Peyer's patch (tissue), 4 donors: ENCODE results near the gene KCNAB1.

Source experiments
- CTCF ChIP-seq, 6 experiments: fragments of 450-650 bp in 4 of 6; fragments of 200-600 bp in 2 of 6; sonication (generic) in 1 of 6; IDR thresholded peaks; one replicate each; pipeline ENCODE4 v1.5.1; 2017 to 2019; ENCODE audit warnings: antibody characterized with exemption in 6 of 6, mild to moderate bottlenecking in 3 of 6, moderate library complexity in 1 of 6
- POLR2A ChIP-seq, 2 donors: fragments of 450-650 bp; IDR thresholded peaks; one replicate each; pipeline ENCODE4 v1.5.1; 2017; ENCODE audit warnings: antibody characterized with exemption in 2 of 2, mild to moderate bottlenecking in 2 of 2, moderate library complexity in 2 of 2

DNA sequence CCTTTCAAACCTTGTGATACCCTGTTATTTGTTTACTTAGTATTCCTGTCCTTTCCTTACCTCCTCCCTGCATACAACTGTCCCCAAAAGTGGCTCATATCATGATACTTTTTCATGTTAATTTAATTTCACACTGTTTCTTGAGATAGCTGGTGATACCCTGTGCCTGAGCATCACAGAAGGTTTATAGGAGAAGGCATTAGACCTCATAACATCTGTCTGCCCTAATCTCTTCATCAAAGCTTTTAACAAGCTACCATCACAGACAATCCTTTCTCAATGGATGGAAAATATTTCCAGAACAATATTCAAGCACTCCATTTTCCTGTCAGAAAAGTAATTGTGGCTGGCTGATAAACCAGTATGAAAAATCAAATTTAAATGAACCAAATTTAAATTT is 353.0 kb downstream of the KCNAB1 start:
- TF ChIP-seq CTCF (IDR thresholded peaks at IDR 0.05) (no peak), POLR2A (IDR thresholded peaks at IDR 0.05) (no peak)
